T-helper 17 cell (primary cell): Measurements from ENCODE around the gene BSPRY. TPM values are rescaled to one million over a fixed set of nuclear protein-coding genes. Genes with fewer than 3 reads are reported as not detected.
"Not testable (repeated sequence)": the region's sequence is repeated elsewhere in the genome, so short reads cannot be mapped to it uniquely, and the experiment has no call there.

Experiments used
- ATAC-seq: fragments of 150-1000 bp; cut with Tn5 transposase; 2 replicates; pipeline ENCODE4 v1.10.0; 2021; ENCODE audit warnings: mild to moderate bottlenecking, moderate library complexity
- DNase-seq, 3 donors: peaks; one replicate each; pipeline versions ENCODE4 v3.0.0 to v3.0.0-alpha.2; 2020 to 2021
- H3K9me3 ChIP-seq: one replicate; pipeline ENCODE4 v1.7.0; 2013; ENCODE audit warnings: low read length, mild to moderate bottlenecking; ENCODE audit not compliant: control insufficient read depth, poor library complexity, severe bottlenecking
- H3K27ac Mint-ChIP-seq: one replicate; pipeline ENCODE4 v1.8.0; 2022; ENCODE audit warnings: mild to moderate bottlenecking, moderate library complexity, mixed read lengths
- H3K27me3 Mint-ChIP-seq: one replicate; pipeline ENCODE4 v1.8.0; 2022; ENCODE audit warnings: mixed read lengths
- H3K36me3 Mint-ChIP-seq: one replicate; pipeline ENCODE4 v1.8.0; 2022; ENCODE audit warnings: low read depth, mixed read lengths
- H3K4me1 Mint-ChIP-seq: one replicate; pipeline ENCODE4 v1.8.0; 2022; ENCODE audit warnings: mild to moderate bottlenecking, mixed read lengths
- H3K4me3 Mint-ChIP-seq: one replicate; pipeline ENCODE4 v1.8.0; 2022; ENCODE audit warnings: mild to moderate bottlenecking, moderate library complexity, mixed read lengths
- total RNA-seq, 4 donors: library from RNA in 2 of 4; stranded (reverse) in 2 of 4; gene quantifications; one replicate each; pipeline ENCODE4 v1.2.3 and lab custom pipeline; 2022 to 2026

BSPRY gene
- total RNA-seq, 2 donors from 2014 or later: 0.32 TPM; not detected in 1

DNA sequence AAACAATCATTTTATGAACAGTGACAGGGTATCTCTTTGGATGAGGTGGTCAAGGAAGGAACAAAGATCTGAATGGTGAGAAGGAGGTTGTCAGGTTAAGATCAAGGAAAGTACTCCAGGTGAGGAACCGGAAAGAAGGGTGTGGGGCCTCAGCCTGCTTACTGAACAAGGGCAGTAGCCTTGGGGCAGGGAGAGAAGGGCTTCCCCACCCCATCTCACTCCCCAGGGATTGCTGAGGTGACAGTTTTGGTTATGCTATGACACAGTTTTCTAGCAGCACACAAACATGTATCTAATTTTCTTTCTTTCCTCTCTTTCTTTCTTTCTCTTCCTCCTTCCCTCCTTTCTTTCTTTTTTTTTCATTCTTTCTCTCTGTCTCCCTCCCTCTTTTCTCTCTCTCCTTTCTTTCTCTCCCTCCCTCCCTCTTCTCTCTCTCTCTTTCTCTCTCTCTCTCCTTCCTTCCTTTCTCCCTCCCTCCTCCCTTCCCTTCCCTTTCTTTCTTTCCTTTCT, 31.6 kb downstream of the BSPRY start:
- H3K27ac Mint-ChIP-seq: peak overlapping the region; percentile 93

DNA sequence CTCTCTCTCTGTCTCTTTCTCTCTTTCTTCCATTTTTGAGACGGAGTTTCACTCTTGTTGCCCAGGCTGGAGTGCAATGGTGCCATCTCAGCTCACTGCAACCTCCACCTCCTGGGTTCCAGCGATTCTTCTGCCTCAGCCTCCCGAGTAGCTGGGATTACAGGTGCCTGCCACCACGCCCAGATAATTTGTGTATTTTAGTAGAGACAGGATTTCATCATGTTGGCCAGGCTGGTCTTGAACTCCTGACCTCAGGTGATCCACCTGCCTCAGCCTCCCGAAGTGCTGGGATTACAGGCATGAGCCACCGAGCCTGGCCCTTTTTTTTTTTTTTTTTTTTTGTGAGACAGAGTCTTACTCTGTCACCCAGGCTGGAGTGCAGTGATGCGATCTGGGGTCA, 32.1 kb downstream of the BSPRY start:
- peak overlapping the region; percentile 57 for H3K4me3 Mint-ChIP-seq
- not testable (repeated sequence) for DNase-seq, ATAC-seq, H3K4me1 Mint-ChIP-seq, H3K36me3 Mint-ChIP-seq, H3K27ac Mint-ChIP-seq, H3K9me3 ChIP-seq, H3K27me3 Mint-ChIP-seq

More for the DNA sequence above, 31.6 kb downstream of the BSPRY start:
- no peak overlapping the region for H3K4me3 Mint-ChIP-seq
- no peaks in the 10 kb centered on the region for H3K36me3 Mint-ChIP-seq
- DNase-seq (no peak), ATAC-seq (no peak)
- H3K9me3 ChIP-seq: no peaks in the 10 kb centered on the region
- H3K27me3 Mint-ChIP-seq: no peaks in the 10 kb centered on the region
- peaks cover 7% of the 10 kb centered on the region for H3K4me1 Mint-ChIP-seq

GRCh38 chr9:113381909-113382411, 32.6 kb downstream of the BSPRY start:
- no peak for ATAC-seq
- H3K9me3 ChIP-seq: no peaks in the 10 kb centered on the region
- no peaks in the 10 kb centered on the region for H3K36me3 Mint-ChIP-seq
- H3K27ac Mint-ChIP-seq: no peak overlapping the region
- peaks cover 7% of the 10 kb centered on the region for H3K4me1 Mint-ChIP-seq
- H3K27me3 Mint-ChIP-seq: no peaks in the 10 kb centered on the region
- DNase-seq: no peak
- no peak overlapping the region for H3K4me3 Mint-ChIP-seq

GRCh38 chr9:113386571-113387393, 37.4 kb downstream of the BSPRY start:
- Mint-ChIP-seq H3K27ac (peak overlapping the region; percentile 48), H3K27me3 (no peaks in the 10 kb centered on the region), H3K4me1 (no peaks in the 10 kb centered on the region), H3K36me3 (peaks cover 4% of the 10 kb centered on the region), H3K4me3 (no peak overlapping the region)
- DNase-seq: no peak
- no peaks in the 10 kb centered on the region for H3K9me3 ChIP-seq
- no peak for ATAC-seq

DNA sequence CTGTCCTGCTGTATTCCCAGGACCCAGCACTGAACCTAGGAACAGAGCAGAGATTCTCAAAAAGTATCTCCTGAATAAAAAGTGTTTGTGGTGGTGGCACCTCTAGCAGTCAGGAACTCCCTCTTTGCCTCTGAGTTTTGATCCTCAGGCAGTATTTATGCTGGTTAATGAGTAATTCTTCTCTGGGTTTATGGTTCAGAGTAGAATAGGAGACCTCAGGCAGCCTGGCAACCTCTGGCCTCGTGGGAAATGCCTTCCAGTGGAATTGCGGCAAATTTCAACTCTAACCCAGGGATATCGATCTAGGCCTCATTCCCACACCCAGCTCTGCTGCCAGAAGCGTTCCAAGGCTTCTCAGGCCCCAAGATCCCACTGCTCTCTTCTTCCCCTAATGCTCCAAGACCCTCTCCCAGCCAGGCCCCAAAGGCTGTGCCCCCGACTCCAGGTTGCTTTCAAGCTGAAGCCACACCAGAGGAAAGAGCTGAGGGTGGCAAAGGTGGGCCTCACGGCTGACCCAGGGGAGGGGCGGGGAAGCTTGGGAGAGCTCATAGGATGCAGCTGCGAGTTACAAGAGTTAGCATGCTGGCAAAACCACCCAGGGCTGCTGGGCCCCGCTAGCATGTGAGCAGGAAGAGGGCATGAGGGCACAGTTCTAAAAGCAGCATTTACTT, 38.4 kb downstream of the BSPRY start:
- no peaks in the 10 kb centered on the region for H3K9me3 ChIP-seq
- Mint-ChIP-seq H3K4me3 (no peak overlapping the region), H3K27ac (no peak overlapping the region), H3K4me1 (no peaks in the 10 kb centered on the region), H3K27me3 (no peaks in the 10 kb centered on the region), H3K36me3 (peaks cover 8% of the 10 kb centered on the region)
- DNase-seq: no peak
- no peak for ATAC-seq

DNA sequence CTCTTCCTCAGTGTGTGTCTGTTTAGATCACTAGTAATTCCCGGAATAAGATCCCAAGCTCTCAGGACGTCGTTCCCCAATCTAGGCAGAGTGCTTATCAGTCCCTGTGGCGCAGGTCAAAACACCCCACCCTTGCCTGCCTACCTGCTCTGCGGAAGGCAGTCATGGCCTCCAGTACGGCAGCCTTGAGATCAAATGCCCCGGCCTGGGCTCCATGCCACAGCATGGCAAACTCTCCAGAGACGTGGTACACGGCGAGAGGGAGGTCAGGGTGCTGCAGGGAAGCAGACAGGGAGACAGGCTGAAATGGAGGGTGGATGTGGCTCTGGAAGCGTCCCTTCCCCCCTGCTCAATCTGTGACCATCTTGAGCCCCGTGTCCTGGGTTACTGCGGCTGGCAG, 39.5 kb downstream of the BSPRY start:
- H3K36me3 Mint-ChIP-seq: peaks cover 8% of the 10 kb centered on the region
- no peaks in the 10 kb centered on the region for H3K27me3 Mint-ChIP-seq
- peaks cover 2% of the 10 kb centered on the region for H3K4me1 Mint-ChIP-seq
- no peak overlapping the region for H3K4me3 Mint-ChIP-seq
- no peak for DNase-seq
- no peaks in the 10 kb centered on the region for H3K9me3 ChIP-seq
- no peak overlapping the region for H3K27ac Mint-ChIP-seq
- no peak for ATAC-seq

- DNase-seq (no peak), ATAC-seq (no peak)
- Mint-ChIP-seq H3K36me3 (peaks cover 8% of the 10 kb centered on the region), H3K27ac (no peak overlapping the region), H3K4me3 (no peak overlapping the region), H3K4me1 (peaks cover 2% of the 10 kb centered on the region), H3K27me3 (no peaks in the 10 kb centered on the region)
- no peaks in the 10 kb centered on the region for H3K9me3 ChIP-seq
These were observed 40.1 kb downstream of the BSPRY start for GRCh38 chr9:113389451-113389850.

DNA sequence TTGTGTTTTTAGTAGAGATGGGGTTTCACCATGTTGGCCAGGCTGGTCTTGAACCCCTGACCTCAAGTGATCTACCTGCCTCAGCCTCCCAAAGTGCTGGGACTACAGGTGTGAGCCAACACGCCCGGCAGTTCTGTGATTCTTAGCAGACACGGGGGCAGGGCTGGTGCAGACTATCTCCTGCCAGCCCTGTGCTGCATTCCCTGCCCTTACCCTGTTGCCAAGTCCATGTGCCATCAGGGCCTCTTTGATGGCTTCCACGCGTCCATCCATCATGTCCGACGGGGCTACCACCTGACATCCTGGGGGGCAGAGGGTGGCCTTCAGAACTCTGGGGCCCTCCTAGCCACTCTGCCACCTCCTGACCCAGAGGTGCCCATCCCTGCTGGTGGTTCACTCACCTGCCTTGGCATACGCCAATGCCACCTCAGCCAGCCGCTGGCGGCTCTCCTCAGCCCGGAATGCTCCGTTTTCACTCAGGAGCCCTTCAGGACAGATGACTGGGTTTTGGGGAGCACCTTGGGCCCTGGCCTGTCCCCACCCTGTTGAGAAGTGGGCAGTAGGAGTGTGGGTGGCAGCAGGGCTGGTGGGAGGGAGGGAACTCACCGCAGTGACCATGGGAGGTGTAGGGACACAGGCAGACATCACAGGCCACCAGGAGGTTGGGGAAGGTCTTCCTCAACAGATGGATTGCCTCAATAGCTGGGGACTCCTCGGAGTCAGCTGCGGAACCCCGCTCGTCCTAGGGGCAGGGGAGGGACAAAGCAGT, 41.0 kb downstream of the BSPRY start:
- Mint-ChIP-seq H3K4me3 (no peak overlapping the region), H3K4me1 (peaks cover 4% of the 10 kb centered on the region), H3K27ac (no peak overlapping the region), H3K36me3 (peaks cover 8% of the 10 kb centered on the region), H3K27me3 (no peaks in the 10 kb centered on the region)
- DNase-seq (no peak), ATAC-seq (no peak)
- H3K9me3 ChIP-seq: no peaks in the 10 kb centered on the region

DNA sequence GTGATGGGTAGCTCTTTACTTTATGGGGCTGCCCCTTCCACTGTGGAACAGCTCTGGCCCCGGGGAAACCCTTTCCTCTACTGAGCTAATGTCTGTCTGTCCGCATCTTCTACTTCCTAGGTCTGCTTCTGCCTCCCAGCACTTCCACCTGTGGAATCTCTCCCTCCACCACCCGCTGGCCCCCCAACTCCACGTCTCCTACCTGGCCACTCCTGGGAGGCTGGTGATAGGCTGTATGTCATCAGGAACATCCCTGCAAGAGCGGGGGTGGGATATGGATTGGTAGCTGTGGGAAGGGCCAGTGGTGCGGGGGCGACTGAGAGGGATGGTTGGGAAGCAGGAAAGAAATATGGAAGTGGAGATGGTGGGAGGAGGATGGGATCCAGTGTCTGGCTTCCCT, 42.6 kb downstream of the BSPRY start:
- Mint-ChIP-seq H3K36me3 (peaks cover 8% of the 10 kb centered on the region), H3K4me3 (no peak overlapping the region), H3K27ac (no peak overlapping the region), H3K4me1 (peaks cover 8% of the 10 kb centered on the region), H3K27me3 (no peaks in the 10 kb centered on the region)
- DNase-seq: no peak
- H3K9me3 ChIP-seq: no peaks in the 10 kb centered on the region
- no peak for ATAC-seq

DNA sequence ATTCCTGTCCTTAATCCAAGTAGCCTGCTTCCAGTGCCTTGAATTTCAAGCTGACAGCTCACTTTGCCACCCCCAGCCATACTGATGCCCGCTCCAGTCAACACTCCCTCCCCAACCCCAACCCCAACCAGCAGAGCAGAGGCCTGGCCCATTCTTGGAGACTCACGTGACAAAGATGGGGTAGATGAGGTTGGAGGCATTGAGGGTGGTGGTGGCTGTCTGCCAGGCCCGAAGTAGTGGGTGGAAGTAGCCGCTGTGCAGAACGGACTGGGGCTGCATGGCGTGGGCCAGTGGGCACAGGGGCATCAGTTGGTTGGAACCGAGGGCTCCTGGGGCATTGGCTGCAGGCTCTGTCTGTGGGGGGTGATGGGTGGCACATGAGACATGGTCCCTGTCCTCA, 43.9 kb downstream of the BSPRY start:
- H3K4me1 Mint-ChIP-seq: peaks cover 10% of the 10 kb centered on the region
- no peak overlapping the region for H3K27ac Mint-ChIP-seq
- no peak for DNase-seq
- H3K27me3 Mint-ChIP-seq: no peaks in the 10 kb centered on the region
- ATAC-seq: no peak
- H3K4me3 Mint-ChIP-seq: no peak overlapping the region
- H3K36me3 Mint-ChIP-seq: peaks cover 8% of the 10 kb centered on the region
- H3K9me3 ChIP-seq: no peaks in the 10 kb centered on the region

DNA sequence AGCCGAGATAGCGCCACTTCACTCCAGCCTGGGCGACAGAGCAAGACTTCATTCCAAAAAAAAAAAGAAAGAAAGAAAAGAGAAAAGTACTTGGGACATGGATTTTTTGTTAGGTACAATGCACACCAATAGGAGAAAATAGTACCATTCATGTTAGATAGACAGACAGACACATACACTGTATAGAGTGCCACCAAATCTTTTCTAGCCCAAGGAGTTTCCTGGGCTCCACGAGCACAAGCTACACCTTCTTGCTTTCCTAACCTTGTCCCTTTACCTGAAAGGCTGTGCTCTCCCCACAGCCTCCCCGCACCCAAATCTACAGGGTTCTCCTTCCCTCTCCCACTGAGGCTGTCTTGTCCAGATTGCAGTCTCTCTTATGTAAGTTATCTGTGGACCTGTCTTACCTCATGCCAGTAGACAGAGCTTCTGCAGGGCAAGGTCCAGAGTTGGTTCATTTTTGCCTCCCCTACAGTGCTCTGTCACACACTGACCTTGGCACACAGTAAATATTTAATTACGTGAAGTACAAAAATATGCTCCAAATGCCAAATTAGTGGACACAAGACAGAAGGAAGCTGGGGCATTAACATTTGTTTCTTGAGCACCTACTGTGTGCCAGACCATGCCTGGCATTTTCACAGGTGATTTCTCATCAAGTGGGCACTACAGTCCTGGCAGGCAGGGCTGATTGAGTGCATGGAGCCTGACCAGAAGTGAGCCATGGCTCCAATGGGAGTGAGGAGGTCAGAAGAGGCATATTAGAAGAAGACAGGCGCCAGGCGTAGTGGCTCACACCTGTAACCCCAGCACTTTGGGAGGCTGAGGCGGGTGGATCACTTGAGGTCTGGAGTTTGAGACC, 45.9 kb downstream of the BSPRY start:
- Mint-ChIP-seq H3K4me1 (peaks cover 13% of the 10 kb centered on the region), H3K36me3 (peaks cover 4% of the 10 kb centered on the region), H3K27ac (no peak overlapping the region), H3K27me3 (no peaks in the 10 kb centered on the region), H3K4me3 (no peak overlapping the region)
- no peak for DNase-seq
- H3K9me3 ChIP-seq: no peaks in the 10 kb centered on the region
- no peak for ATAC-seq

DNA sequence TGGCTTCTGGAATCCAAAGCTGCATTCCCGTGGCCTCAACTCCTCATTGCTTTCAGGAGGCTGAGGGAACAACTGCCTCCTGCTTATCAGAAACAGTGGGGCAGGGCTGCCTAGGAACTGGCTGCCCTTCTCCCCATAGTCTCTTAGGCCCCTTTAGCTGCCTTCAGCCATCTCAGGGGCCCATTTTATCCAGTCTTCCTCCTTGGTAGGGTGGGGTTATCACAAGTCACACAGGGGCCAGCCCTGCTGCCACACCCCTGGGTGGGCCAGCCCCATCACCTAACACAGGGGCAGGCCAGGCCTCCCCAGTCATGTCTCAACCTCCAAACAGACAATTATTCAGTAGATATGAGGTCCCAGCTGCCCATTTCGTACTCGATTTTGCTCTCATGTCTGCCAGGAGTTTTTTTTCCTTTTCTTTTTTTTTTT, 47.9 kb downstream of the BSPRY start:
- H3K9me3 ChIP-seq: no peaks in the 10 kb centered on the region
- no peak for DNase-seq
- no peak overlapping the region for H3K4me3 Mint-ChIP-seq
- peaks cover under 1% of the 10 kb centered on the region for H3K36me3 Mint-ChIP-seq
- ATAC-seq: no peak
- H3K4me1 Mint-ChIP-seq: peaks cover 21% of the 10 kb centered on the region
- no peak overlapping the region for H3K27ac Mint-ChIP-seq
- H3K27me3 Mint-ChIP-seq: no peaks in the 10 kb centered on the region
